GM23338 (cell line): ENCODE results near the gene CYP2W1. TPM values are rescaled to one million over a fixed set of nuclear protein-coding genes. Genes with fewer than 3 reads are reported as not detected.

Experiments used
- ATAC-seq: fragments of 200-7000 bp; cut with Tn5 transposase; 3 replicates; pipeline ENCODE4 v1.9.1; 2020
- DNase-seq: peaks from one replicate; pipeline ENCODE4 v3.0.0-alpha.2; 2015; ENCODE audit warnings: low spot score
- H2AFZ ChIP-seq: fragments of 200-600 bp; sonication (generic); 2 replicates; pipeline ENCODE4 v1.8.0; 2016; ENCODE audit warnings: antibody characterized with exemption, mild to moderate bottlenecking, moderate library complexity
- H3F3A ChIP-seq: fragments of 200-600 bp; sonication (generic); replicated peaks from 2 replicates; pipeline ENCODE4 v1.8.0; 2017; ENCODE audit warnings: antibody characterized with exemption, mixed run types, low read depth
- H3K27ac ChIP-seq: fragments of 200-600 bp; sonication (generic); 2 replicates; pipeline ENCODE4 v1.6.1; 2016; ENCODE audit warnings: low read depth
- H3K27me3 ChIP-seq: fragments of 200-600 bp; sonication (generic); 2 replicates; pipeline ENCODE4 v1.8.0; 2016; ENCODE audit warnings: mild to moderate bottlenecking, mixed run types, moderate library complexity; ENCODE audit not compliant: insufficient read depth
- H3K36me3 ChIP-seq: fragments of 200-600 bp; sonication (generic); 2 replicates; pipeline ENCODE4 v1.8.0; 2016; ENCODE audit warnings: mild to moderate bottlenecking; ENCODE audit not compliant: insufficient read depth
- H3K4me1 ChIP-seq: fragments of 200-600 bp; sonication (generic); 2 replicates; pipeline ENCODE4 v1.8.0; 2016; ENCODE audit warnings: mild to moderate bottlenecking, moderate library complexity; ENCODE audit not compliant: insufficient read depth
- H3K4me2 ChIP-seq: fragments of 200-600 bp; sonication (generic); 2 replicates; pipeline ENCODE4 v1.7.1; 2017; ENCODE audit warnings: mixed run types
- H3K4me3 ChIP-seq: fragments of 200-600 bp; sonication (generic); 2 replicates; pipeline ENCODE4 v1.6.1; 2016; ENCODE audit warnings: mixed run types
- H3K79me2 ChIP-seq: fragments of 200-600 bp; sonication (generic); replicated peaks from 2 replicates; pipeline ENCODE4 v1.8.0; 2017; ENCODE audit warnings: mild to moderate bottlenecking; ENCODE audit not compliant: insufficient read depth
- H3K9me2 ChIP-seq: fragments of 200-600 bp; sonication (generic); 2 replicates; pipeline ENCODE4 v1.8.0; 2017; ENCODE audit not compliant: insufficient read depth
- H4K20me1 ChIP-seq: fragments of 200-600 bp; sonication (generic); replicated peaks from 2 replicates; pipeline ENCODE4 v1.8.0; 2017; ENCODE audit warnings: mild to moderate bottlenecking; ENCODE audit not compliant: insufficient read depth
- H3K27ac Mint-ChIP-seq: 2 replicates; pipeline ENCODE4 v1.8.0; 2020; ENCODE audit warnings: inconsistent platforms, mild to moderate bottlenecking, moderate library complexity, mixed read lengths
- H3K27me3 Mint-ChIP-seq: 3 replicates; pipeline ENCODE4 v1.8.0; 2022; ENCODE audit warnings: low read depth, mild to moderate bottlenecking, moderate library complexity, mixed read lengths, inconsistent platforms; ENCODE audit not compliant: insufficient read depth, poor library complexity
- H3K36me3 Mint-ChIP-seq: 3 replicates; pipeline ENCODE4 v1.8.0; 2021; ENCODE audit warnings: low read depth, mild to moderate bottlenecking, inconsistent platforms, moderate library complexity, mixed read lengths
- H3K4me1 Mint-ChIP-seq: 3 replicates; pipeline ENCODE4 v1.8.0; 2020; ENCODE audit warnings: mild to moderate bottlenecking, inconsistent platforms, mixed read lengths
- H3K4me3 Mint-ChIP-seq: 3 replicates; pipeline ENCODE4 v1.8.0; 2021; ENCODE audit warnings: moderate library complexity, mild to moderate bottlenecking, inconsistent platforms, mixed read lengths
- H3K9me3 Mint-ChIP-seq: 3 replicates; pipeline ENCODE4 v1.8.0; 2020; ENCODE audit warnings: moderate library complexity, mild to moderate bottlenecking, inconsistent platforms, mixed read lengths
- CTCF ChIP-seq, 2 experiments: fragments of 200-600 bp in 1 of 2; sonication (generic) in 1 of 2; conservative IDR thresholded peaks; 2 replicates each; pipeline versions ENCODE4 v1.5.1 to v1.6.1; 2016 to 2017; ENCODE audit warnings: antibody characterized with exemption in 2 of 2, low read depth in 2 of 2, mild to moderate bottlenecking in 2 of 2, moderate library complexity in 1 of 2
- EZH2phosphoT487 ChIP-seq: fragments of 200-600 bp; sonication (generic); IDR thresholded peaks from one replicate; pipeline ENCODE4 v1.8.1; 2018; ENCODE audit warnings: antibody characterized with exemption; ENCODE audit not compliant: unreplicated experiment
- JUNB ChIP-seq: IDR thresholded peaks from one replicate; pipeline ENCODE4 v1.6.1; 2016; ENCODE audit warnings: antibody characterized with exemption; ENCODE audit not compliant: unreplicated experiment
- NANOG ChIP-seq: IDR thresholded peaks from 2 replicates; pipeline ENCODE4 v1.6.1; 2016; ENCODE audit warnings: antibody characterized with exemption, borderline replicate concordance
- POLR2AphosphoS5 ChIP-seq: IDR thresholded peaks from 2 replicates; pipeline ENCODE4 v1.6.1; 2016; ENCODE audit warnings: antibody characterized with exemption, low read depth
- REST ChIP-seq: IDR thresholded peaks from one replicate; pipeline ENCODE4 v1.6.1; 2018; ENCODE audit warnings: antibody characterized with exemption; ENCODE audit not compliant: unreplicated experiment
- ZNF114 ChIP-seq: fragments of 250-450 bp; sonication (Bioruptor Pico); IDR thresholded peaks from 2 replicates; pipeline ENCODE4 v1.5.0; 2020; ENCODE audit warnings: mild to moderate bottlenecking, moderate library complexity
- ZNF331 ChIP-seq: fragments of 250-450 bp; sonication (Bioruptor Pico); IDR thresholded peaks from 2 replicates; pipeline ENCODE4 v1.5.0; 2020; ENCODE audit warnings: low read depth, mild to moderate bottlenecking, moderate library complexity
- polyA plus RNA-seq: library from polyadenylated mRNA; unstranded; fragments of >200 nt; fragmentation: Nextera tagmentation; extraction: Ambion mirVana; gene quantifications from 2 replicates; pipeline ENCODE4 v1.2.1, GENCODE V29; 2016
- total RNA-seq: library from RNA; depleted of rRNA; stranded (reverse); fragments of >200 nt; shearing (Covaris generic); gene quantifications from 2 replicates; pipeline ENCODE4 v1.2.3, GENCODE V29; 2014

The CYP2W1 gene
- total and polyA plus RNA-seq, 2 experiments from 2014 or later = not detected

- no peak for TF ChIP-seq EZH2phosphoT487
- no peak for TF ChIP-seq ZNF114 (CRISPR knock-in tag)
Observed at GRCh38 chr7:1031716-1032455, 48.9 kb downstream of the CYP2W1 start (continued).

- H3K9me3 Mint-ChIP-seq = peaks cover 19% of the 10 kb centered on the region
- ATAC-seq = no peak
Observed at GRCh38 chr7:1032536-1033181, 49.7 kb downstream of the CYP2W1 start.

GRCh38 chr7:1033546-1034145, 50.7 kb downstream of the CYP2W1 start:
- H4K20me1 ChIP-seq = no peaks in the 10 kb centered on the region
- H3K36me3 ChIP-seq = no peaks in the 10 kb centered on the region
- DNase-seq (no peak), ATAC-seq (no peak)
- H3K27me3 ChIP-seq = no peaks in the 10 kb centered on the region
- H3K79me2 ChIP-seq = no peaks in the 10 kb centered on the region; the same call in 1 of the 2 replicates
- H3K36me3 Mint-ChIP-seq = peaks cover 22% of the 10 kb centered on the region
- H3K27ac ChIP-seq = no peak overlapping the region
- peaks cover 19% of the 10 kb centered on the region for H3K9me3 Mint-ChIP-seq
- H3K4me1 ChIP-seq = no peaks in the 10 kb centered on the region
- no peak overlapping the region for H2AFZ ChIP-seq
- H3K9me2 ChIP-seq = no peaks in the 10 kb centered on the region
- peaks cover 8% of the 10 kb centered on the region for H3K27me3 Mint-ChIP-seq
- H3K4me3 ChIP-seq = no peak overlapping the region
- no peak overlapping the region for H3K4me2 ChIP-seq
- peaks cover 3% of the 10 kb centered on the region; the same call in 2 of the 3 replicates for H3K4me1 Mint-ChIP-seq
- H3F3A ChIP-seq = no peaks in the 10 kb centered on the region
- no peak overlapping the region for H3K4me3 Mint-ChIP-seq
- H3K27ac Mint-ChIP-seq = no peak overlapping the region
- TF ChIP-seq CTCF (conservative IDR thresholded peaks at IDR 0.05; ENCODE audit: low read depth in 2 of 2) = no peak
- no peak for TF ChIP-seq REST
- no peak for TF ChIP-seq NANOG
- no peak for TF ChIP-seq ZNF114 (CRISPR knock-in tag)

More at GRCh38 chr7:1032536-1033181, 49.7 kb downstream of the CYP2W1 start:
- Histone ChIP-seq H3K79me2 (no peaks in the 10 kb centered on the region; the same call in 1 of the 2 replicates), H2AFZ (no peak overlapping the region), H3K4me1 (no peaks in the 10 kb centered on the region), H3K27ac (no peak overlapping the region), H3K4me2 (no peak overlapping the region), H3K36me3 (no peaks in the 10 kb centered on the region), H3F3A (no peaks in the 10 kb centered on the region), H4K20me1 (no peaks in the 10 kb centered on the region), H3K9me2 (no peaks in the 10 kb centered on the region), H3K27me3 (no peaks in the 10 kb centered on the region), H3K4me3 (no peak overlapping the region)
- DNase-seq = no peak
- TF ChIP-seq EZH2phosphoT487 = no peak
- TF ChIP-seq JUNB = no peak
- TF ChIP-seq POLR2AphosphoS5 = no peak
- TF ChIP-seq ZNF114 (CRISPR knock-in tag) = no peak
- TF ChIP-seq ZNF331 (CRISPR knock-in tag) = no peak
- Mint-ChIP-seq H3K4me1 (peaks cover 3% of the 10 kb centered on the region; the same call in 2 of the 3 replicates), H3K36me3 (peaks cover 22% of the 10 kb centered on the region), H3K4me3 (no peak overlapping the region), H3K27me3 (peaks cover 8% of the 10 kb centered on the region), H3K27ac (no peak overlapping the region)
